Activated CD8-positive, alpha-beta memory T cell treated with anti-CD3 and anti-CD28 coated beads, Interleukin-2, amount 50 U/mL, for 48 hours (primary cell): ENCODE data around the gene SCN2A.
"Not testable (repeated sequence)": the region's sequence is repeated elsewhere in the genome, so short reads cannot be mapped to it uniquely, and the experiment has no call there.

Experiments used
- DNase-seq: peaks from one replicate; pipeline ENCODE4 v3.0.0-alpha.2; 2020

SCN2A gene

DNA sequence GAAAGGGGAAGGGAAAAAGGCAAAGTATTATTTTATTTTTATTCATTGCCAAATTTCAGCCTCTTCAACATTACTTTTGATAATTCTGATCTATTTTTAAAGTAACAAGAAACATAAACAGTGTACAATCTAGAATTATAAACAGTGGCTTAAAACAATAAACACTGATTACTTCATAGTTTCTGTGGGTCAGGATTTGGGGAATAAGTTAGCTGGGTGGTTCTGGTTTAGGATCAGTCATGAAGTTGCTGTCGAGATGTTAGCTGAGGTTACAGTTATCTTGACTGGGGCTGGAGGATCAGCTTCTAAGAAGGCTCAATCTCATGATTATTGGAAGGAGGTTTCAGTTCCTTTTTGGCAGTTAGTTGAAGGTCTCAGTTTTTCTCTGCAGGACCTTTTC, 109.2 kb downstream of the SCN2A start:
- no peak for DNase-seq

DNA sequence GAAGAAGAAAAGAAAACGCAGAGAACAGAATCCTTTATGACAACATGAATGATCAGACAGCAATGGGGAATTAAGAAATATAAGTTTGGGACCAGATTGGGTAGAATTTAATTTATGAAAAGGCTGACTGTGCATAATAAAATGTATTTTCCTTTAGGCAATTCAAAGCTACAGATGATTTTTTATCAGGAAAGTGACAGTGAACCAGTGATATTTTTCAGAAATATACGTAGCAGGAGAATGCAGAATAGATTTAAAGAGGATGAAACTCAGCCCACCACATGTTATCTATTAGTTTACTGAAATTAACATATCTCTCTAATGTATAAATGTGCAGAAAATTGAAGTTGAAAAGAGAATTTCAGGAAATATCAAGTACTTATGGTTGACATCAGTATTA, 110.0 kb downstream of the SCN2A start:
- DNase-seq = no peak

DNA sequence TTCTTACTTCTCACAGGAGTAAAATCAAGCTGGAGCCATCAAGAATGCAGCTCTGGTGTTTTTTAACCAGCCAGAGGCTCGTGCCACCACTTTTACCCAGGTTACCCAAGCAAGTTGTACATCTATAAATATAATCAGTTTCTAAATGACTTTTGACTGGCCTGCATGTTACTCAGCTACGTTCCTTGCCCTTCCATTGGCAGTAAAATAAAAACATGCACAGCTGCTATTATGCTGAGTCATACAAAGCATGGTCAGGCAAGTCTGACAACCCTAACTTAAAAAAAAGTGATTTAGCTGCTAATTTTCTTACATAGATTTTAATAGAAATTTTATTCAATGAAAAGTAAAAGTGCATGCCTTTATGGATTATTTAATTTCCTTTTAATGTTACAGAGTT, 118.5 kb downstream of the SCN2A start:
- no peak for DNase-seq

DNA sequence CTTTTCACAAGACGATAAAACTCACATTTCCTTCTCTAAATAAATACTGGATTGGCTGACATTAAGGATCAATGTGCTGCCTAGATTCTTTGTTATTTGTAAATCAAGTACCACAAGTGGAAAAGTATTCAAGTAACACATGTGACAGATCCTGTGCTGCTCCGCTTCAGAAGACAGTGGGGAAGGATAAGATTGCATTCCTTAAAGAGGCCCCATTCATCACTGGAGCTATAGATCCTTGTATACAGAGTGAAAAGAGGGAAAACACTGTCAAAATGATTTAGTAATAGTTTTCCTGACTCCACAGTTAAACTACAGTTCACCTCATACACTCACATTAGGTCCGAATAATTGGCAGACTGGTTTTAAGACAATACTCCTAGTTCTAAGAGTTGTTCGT, 122.3 kb downstream of the SCN2A start:
- no peak for DNase-seq

DNA sequence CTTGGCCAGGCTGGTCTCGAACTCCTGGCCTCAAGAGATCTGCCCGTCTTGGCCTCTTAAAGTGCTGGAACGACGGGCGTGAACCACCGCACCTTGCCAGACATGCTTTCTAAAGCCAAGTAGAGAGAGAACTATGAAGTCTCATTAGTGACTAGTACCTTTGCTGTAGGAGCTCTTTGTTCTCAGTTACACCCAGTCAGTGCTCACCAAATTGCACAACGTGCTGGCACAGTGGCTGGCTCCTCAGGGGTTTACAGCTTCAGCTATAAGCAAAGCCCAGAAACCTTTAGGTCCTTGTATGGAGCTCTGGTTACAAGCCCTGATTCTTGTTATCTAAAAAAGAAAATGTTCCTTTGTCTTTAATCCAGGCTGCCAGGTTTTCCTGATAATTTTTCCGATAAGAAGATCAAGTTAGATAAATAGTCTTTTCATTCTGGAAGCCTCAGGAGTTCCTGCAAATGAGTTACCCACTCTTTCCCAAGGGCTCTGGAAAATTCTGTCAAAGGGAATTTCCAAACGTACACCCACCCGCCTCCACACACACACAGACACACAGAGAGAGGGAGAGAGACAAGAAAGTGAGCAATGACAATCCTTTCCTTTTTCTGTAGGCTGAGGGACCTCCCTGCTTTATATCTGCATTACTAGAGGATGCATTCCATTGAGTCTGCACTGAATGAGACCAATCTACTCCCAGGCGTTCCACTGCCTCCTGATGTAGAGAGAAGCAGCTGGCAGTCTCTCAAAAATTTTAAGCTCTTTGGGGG, 130.1 kb downstream of the SCN2A start:
- DNase-seq = no peak

DNA sequence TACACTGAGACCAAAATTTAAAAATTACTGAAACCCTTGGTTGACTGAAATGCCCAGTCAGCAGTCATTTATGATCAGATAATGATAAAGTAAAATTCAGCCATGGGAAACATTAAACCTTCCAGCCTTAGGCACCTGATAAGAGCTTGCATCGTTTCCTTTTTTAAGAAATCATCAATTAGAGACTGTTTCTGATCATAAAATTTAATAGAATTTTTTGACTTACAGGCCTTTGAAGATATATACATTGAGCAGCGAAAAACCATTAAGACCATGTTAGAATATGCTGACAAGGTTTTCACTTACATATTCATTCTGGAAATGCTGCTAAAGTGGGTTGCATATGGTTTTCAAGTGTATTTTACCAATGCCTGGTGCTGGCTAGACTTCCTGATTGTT, 130.7 kb downstream of the SCN2A start:
- DNase-seq = no peak

DNA sequence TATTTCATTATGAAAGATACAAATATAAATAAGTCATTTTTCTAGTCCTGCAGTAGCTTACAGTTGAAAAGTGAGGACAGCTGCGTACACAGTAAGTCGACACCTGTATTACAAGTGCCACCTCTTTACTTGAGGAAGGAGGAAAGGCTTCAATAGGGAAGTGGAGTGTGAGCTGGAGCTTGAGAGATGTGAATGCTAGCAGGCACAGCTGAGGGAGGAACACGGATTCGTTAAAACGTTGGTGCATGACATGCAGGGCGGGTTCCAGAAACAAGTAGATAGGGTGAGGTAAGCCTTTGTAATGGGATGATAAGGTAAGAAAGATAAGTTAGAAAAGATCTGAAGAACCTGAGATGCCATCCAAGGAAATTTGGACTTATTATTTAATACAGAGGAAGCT, 132.1 kb downstream of the SCN2A start:
- no peak for DNase-seq

DNA sequence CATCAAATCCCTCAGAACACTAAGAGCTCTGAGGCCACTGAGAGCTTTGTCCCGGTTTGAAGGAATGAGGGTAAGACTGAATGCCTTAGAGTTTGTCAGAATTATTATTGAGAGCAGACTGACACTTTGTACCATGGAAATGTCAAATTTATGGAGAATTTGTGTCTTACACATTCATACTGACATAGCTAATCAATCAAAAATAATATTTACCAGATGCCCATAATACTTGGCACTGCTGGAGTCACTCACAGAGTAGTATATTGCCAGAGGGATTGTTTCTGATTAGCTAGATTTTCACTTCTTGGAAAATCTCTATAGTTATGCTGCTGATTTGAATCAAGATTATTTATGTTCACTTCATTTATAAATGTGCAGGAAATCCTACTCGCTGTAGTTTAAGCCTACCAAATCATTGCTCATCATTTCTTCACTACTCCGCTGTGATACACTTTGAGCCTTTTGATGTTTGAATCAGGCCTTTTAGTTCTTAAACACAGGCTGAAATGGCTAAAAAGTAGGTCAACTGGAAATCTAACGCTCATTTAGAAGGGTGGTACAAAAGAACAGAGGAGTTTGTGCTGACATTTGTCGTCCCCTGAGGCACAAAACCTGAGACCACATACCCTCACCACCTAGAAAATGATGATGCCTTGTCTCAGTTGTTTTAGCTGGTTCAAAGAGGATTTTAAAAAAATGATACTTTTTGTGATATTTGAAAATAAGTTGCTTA, 134.2 kb downstream of the SCN2A start:
- no peak for DNase-seq

DNA sequence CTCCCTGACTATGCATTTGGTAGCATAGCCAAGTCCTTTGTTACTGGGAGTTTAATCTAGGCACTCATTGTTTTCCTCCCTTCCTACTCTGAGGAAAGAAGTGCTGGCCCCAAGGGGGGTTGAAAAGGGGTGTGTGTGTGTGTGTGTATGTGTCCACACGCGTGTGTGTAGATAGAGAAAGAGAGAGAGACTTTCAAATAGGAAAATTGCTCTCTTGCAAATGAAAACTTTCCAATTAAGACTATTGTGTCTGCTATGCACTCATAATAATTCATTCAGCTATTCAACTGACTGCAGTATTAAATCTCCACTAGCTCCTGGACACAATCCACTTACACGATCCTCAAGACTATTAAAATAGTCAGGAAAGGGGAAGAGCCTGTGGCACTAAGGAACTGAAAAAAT, 137.4 kb downstream of the SCN2A start:
- no peak for DNase-seq

DNA sequence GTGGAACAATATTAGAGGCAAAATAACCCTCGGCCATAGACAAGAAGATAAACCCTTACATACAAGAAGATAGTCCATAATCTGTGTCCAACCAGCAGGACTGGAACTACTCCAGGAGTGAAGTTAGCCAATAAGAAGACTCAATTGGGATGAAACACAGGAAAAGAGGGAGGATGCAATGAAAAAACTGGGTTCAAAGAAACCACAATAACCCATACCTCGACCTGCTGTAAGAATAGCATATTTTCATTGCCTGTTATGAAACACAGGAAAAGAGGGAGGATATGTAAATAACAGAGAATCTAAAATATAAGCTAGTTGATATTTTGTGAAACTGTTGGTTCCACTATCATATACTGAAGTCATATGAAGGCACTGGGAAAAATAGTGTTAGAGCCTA, 143.1 kb downstream of the SCN2A start:
- DNase-seq = no peak

DNA sequence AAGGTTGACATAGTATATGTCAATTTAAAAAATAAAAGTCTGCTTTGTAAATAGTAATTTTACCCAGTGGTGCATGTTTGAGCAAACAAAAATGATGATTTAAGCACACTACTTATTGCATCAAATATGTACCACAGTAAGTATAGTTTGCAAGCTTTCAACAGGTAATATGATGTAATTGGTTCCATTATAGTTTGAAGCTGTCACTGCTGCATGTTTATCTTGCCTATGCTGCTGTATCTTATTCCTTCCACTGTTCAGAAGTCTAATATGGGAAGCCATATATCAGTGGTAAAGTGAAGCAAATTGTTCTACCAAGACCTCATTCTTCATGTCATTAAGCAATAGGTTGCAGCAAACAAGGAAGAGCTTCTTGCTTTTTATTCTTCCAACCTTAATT, 151.7 kb downstream of the SCN2A start:
- no peak for DNase-seq

DNA sequence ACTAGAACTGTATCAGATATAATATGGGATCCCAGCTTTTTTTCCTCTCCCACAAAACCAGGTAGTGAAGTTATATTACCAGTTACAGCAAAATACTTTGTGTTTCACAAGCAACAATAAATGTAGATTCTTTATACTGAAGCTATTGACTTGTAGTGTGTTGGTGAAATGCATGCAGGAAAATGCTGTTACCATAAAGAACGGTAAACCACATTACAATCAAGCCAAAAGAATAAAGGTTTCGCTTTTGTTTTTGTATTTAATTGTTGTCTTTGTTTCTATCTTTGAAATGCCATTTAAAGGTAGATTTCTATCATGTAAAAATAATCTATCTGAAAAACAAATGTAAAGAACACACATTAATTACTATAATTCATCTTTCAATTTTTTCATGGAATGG, 152.6 kb downstream of the SCN2A start:
- no peak for DNase-seq

DNA sequence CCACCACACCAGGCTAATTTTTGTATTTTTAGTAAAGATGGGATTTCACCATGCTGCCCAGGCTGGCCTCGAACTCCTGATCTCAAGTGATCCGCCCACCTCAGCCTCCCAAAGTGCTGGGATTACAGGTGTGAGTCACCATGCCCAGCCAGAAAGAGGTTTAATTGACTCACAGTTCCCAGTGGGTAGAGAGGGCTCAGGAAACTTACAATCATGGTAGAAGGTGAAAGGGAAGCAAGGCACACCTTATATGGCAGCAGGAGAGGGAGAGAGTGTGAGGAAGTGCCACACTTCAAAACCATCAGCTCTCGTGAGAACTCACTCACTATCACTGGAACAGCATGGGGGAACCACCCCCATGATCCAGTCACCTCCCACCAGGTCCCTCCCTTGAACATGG, 159.4 kb downstream of the SCN2A start:
- not testable (repeated sequence) for DNase-seq

DNA sequence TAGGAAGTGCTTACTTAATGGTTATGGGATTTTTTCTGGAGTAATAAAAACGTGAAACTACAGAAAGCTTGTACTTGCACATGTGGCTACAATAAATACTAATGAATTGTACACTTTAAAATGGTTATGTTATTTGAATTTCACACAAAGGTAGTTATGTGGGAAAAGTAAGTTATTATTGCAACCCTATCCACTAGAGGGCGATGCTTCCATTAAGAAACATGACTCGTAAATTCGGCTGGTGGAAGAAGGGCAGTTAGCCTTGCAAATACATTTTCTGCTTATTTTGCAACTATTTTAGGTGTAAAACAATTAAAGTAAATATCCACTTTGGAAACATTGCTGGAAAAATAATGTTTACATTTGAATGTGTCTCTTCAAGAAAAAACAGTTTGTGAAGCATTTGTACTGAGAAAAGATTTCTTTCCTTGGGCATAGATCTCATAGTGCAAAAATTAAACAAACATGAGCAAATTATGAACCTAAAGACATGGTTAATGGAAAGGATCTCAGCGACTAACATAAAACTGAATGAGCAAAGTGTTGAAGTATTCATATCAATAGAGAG, 162.2 kb downstream of the SCN2A start:
- no peak for DNase-seq

DNA sequence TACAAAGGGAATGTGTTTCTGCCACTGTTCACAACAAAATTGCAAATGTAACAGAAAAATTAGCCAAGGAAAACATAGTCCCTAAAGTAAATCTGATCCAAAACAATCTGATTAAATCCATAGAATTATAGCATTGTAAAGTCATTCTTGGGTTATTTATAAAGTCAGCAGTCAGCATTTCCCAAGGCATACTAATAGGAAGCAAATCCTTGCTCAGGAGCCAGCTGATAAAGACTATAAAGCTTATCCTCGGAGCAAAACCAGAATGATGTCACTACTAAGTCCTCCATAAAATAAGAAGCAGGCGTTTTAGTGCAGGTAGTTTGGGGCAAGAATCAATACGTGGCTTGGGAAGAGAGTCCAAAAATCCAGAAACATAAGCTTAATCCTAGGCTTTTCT, 162.9 kb downstream of the SCN2A start:
- DNase-seq = no peak

DNA sequence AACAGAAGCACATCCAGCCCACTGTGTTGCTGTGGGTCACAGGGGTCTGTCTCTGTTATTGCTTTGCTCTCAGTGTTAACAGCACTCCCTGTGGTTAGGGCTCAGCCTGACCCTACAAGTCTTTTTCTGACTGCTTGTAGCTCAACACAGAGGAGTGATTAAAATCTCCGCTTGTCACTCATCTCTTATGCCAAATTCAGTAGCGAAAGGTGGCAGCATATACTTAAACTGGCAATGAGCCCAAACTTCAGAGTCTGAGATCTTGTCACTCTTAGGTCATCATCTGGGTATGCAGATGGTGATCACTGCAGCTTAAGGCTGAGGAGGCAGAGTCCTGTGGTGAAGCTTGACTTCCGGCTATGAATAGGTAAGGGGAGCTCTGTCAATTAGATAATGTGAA, 167.0 kb downstream of the SCN2A start:
- no peak for DNase-seq

DNA sequence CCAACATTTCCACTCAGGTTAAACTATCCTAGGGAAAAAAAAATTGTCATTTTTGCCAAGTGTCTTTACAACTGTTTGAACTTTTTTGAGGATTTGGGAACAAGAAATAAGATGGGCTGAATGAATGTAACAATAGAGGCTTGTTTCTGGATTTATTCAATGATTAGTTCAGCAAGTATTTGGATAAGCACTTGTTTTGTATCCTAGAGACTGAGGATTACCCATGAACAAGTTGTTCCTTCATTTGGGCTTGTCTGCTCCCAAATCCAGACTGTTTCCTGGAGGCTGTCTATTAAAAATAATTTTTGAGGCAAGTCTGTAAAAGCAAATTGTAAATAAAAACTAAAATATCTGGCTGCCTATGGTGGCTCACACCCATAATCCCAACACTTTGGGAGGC, 168.3 kb downstream of the SCN2A start:
- no peak for DNase-seq

DNA sequence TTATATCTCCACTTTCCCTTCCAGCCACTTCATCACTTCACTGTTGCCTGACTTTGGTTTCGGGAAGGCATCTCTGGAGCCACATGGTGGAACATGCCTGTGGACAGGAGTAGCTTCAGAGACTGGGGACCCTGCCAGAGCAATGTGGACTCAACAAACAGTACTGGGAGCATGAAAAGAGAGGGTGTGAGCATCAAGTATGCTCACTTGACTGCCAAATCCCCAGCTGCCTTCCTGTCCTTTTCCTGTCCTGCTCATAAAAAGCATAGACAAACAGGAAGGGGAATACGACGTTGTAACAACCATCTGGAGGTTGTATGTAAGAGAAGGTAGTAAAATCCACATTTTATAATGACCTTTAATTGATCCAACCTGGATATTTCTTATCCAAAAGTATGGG, 169.0 kb downstream of the SCN2A start:
- DNase-seq = no peak

DNA sequence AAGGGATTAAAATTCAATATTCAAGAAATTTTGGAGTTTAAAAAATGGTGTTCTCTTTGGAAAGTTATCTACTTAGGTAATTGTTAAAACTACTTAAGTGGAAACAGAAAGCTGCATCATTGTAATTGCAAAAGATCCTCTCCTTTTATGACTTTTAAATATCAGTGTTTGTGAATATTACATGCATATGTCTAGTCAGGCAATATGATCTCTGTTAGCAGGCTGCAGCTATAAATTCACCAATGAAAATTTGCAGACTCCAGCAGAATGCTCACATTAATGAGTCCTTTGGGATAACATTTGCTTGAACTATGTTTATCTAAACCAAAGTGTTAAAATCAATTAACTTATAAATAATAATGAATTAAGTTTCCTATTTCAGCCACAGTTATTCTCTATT, 171.1 kb downstream of the SCN2A start:
- no peak for DNase-seq

DNA sequence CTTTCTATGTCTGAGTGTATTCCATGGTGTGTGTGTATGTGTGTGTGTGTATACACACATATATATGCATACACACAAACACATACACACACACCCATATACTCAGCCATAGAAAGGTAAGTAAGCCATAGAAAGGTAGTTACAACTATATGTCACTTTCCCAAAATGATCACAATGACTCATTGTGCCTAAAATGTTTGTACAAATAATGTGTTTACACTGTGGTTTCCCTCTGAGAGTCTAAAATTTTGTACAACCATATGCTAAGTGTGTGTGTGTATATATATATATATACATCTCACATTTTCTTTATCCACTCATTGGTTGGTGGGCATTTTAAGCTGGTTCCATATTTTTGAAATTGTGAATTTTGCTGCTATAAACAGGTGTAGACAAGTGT, 175.0 kb downstream of the SCN2A start:
- no peak for DNase-seq

DNA sequence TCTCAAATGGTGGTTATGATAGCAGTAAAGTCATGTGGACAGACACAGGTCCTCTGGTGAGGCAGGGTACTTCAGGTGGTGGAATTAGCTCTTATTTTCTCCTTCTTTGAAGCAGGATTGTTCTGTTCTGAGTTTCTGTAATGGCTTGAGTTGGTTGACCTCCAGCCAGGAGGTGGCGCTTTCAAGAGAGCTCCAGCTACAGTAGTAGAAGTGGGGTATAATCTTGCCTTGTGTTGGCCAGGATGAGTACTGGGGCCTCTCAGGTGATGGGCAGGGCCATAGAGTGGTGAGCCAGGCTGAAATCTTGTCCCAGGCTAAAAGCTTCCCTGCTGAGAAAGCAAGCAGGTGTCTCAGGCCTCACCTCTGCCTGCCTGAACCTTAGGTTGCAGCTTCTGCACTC, 177.8 kb downstream of the SCN2A start:
- no peak for DNase-seq

DNA sequence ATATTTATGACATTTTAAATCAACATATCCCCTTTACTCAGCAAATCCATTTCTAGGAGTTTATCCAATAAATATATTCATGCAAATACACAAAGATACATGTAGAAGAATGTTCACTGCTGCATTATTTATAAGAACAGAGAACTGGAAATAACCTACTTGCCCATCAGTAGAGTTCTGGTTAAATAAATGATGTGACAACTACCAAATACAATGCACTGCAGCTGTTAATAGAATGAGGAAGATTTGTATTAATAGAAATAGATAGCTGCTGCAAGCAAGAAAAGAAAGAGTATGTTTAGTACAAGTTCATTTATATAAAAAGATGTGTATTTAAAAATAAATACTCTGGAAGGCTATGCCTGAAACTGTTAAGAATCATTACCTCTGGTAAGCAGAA, 181.0 kb downstream of the SCN2A start:
- DNase-seq = no peak

DNA sequence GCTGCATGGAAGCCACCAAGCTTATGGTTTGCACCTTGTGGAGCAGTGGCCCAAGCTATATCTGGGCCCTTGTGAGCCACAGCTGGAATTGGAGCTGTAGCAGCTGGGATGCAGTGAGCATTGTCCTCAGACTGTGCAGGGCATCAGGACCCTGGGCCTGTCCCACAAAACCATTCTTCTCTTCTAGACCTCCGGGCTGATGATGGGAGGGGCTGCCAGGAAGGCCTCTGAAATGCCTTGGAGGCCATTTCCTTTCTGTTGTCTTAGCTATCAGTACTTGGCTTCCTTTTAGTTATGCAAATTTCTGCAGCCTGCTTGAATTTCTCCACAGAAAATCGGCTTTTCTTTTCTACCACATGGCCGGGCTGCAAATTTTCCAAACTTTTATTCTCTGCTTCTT, 183.9 kb downstream of the SCN2A start:
- DNase-seq = no peak

DNA sequence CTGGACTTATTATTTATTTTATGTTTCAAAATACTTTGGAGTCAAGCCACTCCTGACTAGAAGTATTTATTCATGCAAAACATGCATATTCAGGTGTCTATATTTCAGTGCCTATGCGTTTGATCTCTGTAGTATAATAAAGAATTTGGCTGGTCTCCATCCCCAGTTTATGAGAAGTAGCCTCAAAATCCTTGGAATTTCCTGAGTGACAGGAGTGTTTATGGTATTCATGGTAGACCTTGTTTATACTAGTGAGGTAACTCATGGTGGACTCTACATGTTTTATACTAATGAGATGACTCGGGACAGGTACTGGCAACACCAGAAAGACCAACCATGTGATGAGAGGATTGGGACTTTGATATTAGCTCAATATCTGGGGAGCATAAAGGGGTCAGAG, 186.3 kb downstream of the SCN2A start:
- DNase-seq = no peak

DNA sequence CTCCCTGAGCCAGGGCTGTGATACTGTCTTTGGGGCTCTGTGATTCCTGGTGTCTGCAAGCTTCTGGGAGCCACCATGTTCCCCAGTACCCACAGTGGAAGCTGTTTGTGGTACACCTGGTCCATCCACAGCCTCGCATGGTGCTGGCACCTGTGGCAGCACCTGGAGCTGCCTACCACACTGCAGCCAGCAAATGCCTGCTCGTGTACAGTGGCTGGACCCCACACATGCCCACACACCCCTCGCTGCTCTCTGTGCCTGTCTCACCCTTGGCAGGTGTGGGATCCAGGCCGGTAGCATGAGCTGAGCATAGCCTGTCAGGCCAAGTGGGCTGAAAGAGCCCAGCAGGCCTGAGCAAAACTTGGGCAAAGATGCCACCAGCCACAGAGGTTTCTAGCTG, 188.5 kb downstream of the SCN2A start:
- DNase-seq = no peak
